Coronary artery (tissue), 2 donors: ENCODE measurements around the gene SPON2.

Source experiments
- DNase-seq: peaks from one replicate; pipeline ENCODE4 v3.0.0-alpha.2; 2017; ENCODE audit warnings: low spot score
- H3K27ac ChIP-seq, 2 donors: fragments of 200-600 bp; sonication (generic); one replicate each; pipeline ENCODE4 v1.5.1; 2016 to 2019
- H3K4me3 ChIP-seq: fragments of 200-600 bp; sonication (generic); 2 replicates; pipeline ENCODE4 v1.5.1; 2016; ENCODE audit warnings: mild to moderate bottlenecking, moderate library complexity
- CTCF ChIP-seq: fragments of 200-600 bp; sonication (generic); IDR thresholded peaks from one replicate; pipeline ENCODE4 v1.5.1; 2019; ENCODE audit warnings: antibody characterized with exemption

The SPON2 gene

GRCh38 chr4:1204286-1204827, 32.0 kb upstream of the SPON2 start:
- TF ChIP-seq CTCF: no peak
- DNase-seq: no peak
- Histone ChIP-seq H3K4me3 (no peak overlapping the region), H3K27ac (no peak overlapping the region)

- peak; percentile 60 for DNase-seq
- Histone ChIP-seq H3K27ac (peak overlapping the region in 1 of 2 donors; percentile 32), H3K4me3 (no peak overlapping the region)
- no peak for TF ChIP-seq CTCF
Measured at GRCh38 chr4:1203026-1203616, 30.7 kb upstream of the SPON2 start.

GRCh38 chr4:1202526-1203011, 30.2 kb upstream of the SPON2 start:
- TF ChIP-seq CTCF: no peak
- Histone ChIP-seq H3K4me3 (no peak overlapping the region), H3K27ac (peak overlapping the region in 1 of 2 donors; percentile 32)
- DNase-seq: peak; percentile 67

GRCh38 chr4:1201851-1202525, 29.6 kb upstream of the SPON2 start:
- Histone ChIP-seq H3K27ac (peak overlapping the region in 1 of 2 donors; percentile 32), H3K4me3 (no peak overlapping the region)
- peak; percentile 75 for DNase-seq
- no peak for TF ChIP-seq CTCF

GRCh38 chr4:1200425-1201035, 28.1 kb upstream of the SPON2 start:
- no peak for TF ChIP-seq CTCF
- DNase-seq: peak; percentile 73
- peak overlapping the region in 1 of 2 donors; percentile 23 for H3K27ac ChIP-seq
- peak overlapping the region; percentile 34 for H3K4me3 ChIP-seq

- DNase-seq: peak; percentile 61
- TF ChIP-seq CTCF: no peak
- no peak overlapping the region for H3K27ac ChIP-seq
- H3K4me3 ChIP-seq: no peak overlapping the region
Measured at GRCh38 chr4:1199556-1200331, 27.4 kb upstream of the SPON2 start.
